Inflammatory macrophage treated with lipopolysaccharide for 1 hour (primary cell): ENCODE data around the gene SOCS7.

ENCODE experiments used
- DNase-seq, 2 donors: peaks; one replicate each; pipeline ENCODE4 v3.0.0-alpha.2; 2020 to 2022

Gene SOCS7

GRCh38 chr17:38351412-38352222, at the start of gene SOCS7:
SOCS7 (plus strand) TSS chr17:38351844; CDS start chr17:38352053, 209 bp downstream.
- peak; percentile 77 to 93 for DNase-seq

- no peak for DNase-seq
These were observed 36.1 kb upstream of the SOCS7 start for GRCh38 chr17:38315497-38315896.

GRCh38 chr17:38317081-38317480, 34.6 kb upstream of the SOCS7 start:
- DNase-seq: no peak

GRCh38 chr17:38320482-38320881, 31.2 kb upstream of the SOCS7 start:
- DNase-seq: no peak

- peak; percentile 28 to 79 for DNase-seq
These were observed 29.4 kb upstream of the SOCS7 start for GRCh38 chr17:38322156-38322779.

GRCh38 chr17:38322897-38323296, 28.7 kb upstream of the SOCS7 start:
- no peak for DNase-seq

- no peak for DNase-seq
These were observed 27.4 kb upstream of the SOCS7 start for GRCh38 chr17:38324141-38324697.

GRCh38 chr17:38324772-38325171, 26.9 kb upstream of the SOCS7 start:
- DNase-seq: no peak

- no peak for DNase-seq
These were observed 26.3 kb upstream of the SOCS7 start for GRCh38 chr17:38325221-38325851.

GRCh38 chr17:38326996-38327792, 24.4 kb upstream of the SOCS7 start:
- DNase-seq: peak; percentile 47 to 65

- no peak for DNase-seq
These were observed 23.7 kb upstream of the SOCS7 start for GRCh38 chr17:38327936-38328335.

- no peak for DNase-seq
These were observed 23.0 kb upstream of the SOCS7 start for GRCh38 chr17:38328620-38329019.

- DNase-seq: no peak
These were observed 22.4 kb upstream of the SOCS7 start for GRCh38 chr17:38329284-38329683.

GRCh38 chr17:38329808-38330730, 21.6 kb upstream of the SOCS7 start:
- no peak for DNase-seq

GRCh38 chr17:38330941-38331411, 20.7 kb upstream of the SOCS7 start:
- no peak for DNase-seq

GRCh38 chr17:38332735-38333134, 18.9 kb upstream of the SOCS7 start:
- no peak for DNase-seq

GRCh38 chr17:38333635-38334295, 17.9 kb upstream of the SOCS7 start:
- DNase-seq: peak in 1 of 2 donors; percentile 49

- no peak for DNase-seq
These were observed 16.9 kb upstream of the SOCS7 start for GRCh38 chr17:38334480-38335364.

- DNase-seq: no peak
These were observed 14.8 kb upstream of the SOCS7 start for GRCh38 chr17:38336838-38337237.

GRCh38 chr17:38338053-38338452, 13.6 kb upstream of the SOCS7 start:
- no peak for DNase-seq
